ENCODE results near the gene RAD51AP1. TPM values are rescaled to one million over a fixed set of nuclear protein-coding genes. Genes with fewer than 3 reads are reported as not detected.

Gene RAD51AP1
- total and polyA plus RNA-seq, 2 of the 8 experiments (the other 6 are each of a cell fraction or from before 2014, with no cell fraction given), result 29.7 to 48.3 TPM

- H2BK15ac ChIP-seq (ENCODE audit: low read length), result no peak overlapping the region
- no peak overlapping the region for H4K8ac ChIP-seq (ENCODE audit: extremely low read depth, insufficient read depth, low read length)
- no peaks in the 10 kb centered on the region for H3K36me3 ChIP-seq (ENCODE audit: control insufficient read depth in 2 of 4, insufficient read depth in 4 of 4, low read length in 3 of 4)
- POLR2A ChIA-PET (ENCODE audit: partially characterized antibody), result no interaction called here
- no peak for FAIRE-seq
- no peak overlapping the region for H3K14ac ChIP-seq (ENCODE audit: insufficient read length)
- no peak overlapping the region for H3K56ac ChIP-seq (replicated peaks; ENCODE audit: insufficient read length, low read depth, low read length)
- no peaks in the 10 kb centered on the region for H4K20me1 ChIP-seq (replicated peaks in 1 of 2; ENCODE audit: control insufficient read depth in 1 of 2, insufficient read depth in 2 of 2, low read length in 2 of 2)
- no peak overlapping the region for H3K18ac ChIP-seq (ENCODE audit: extremely low read depth, low read length)
- H3K9me3 ChIP-seq (ENCODE audit: insufficient read depth in 2 of 2, low read depth in 1 of 2, low read length in 1 of 2), result no peaks in the 10 kb centered on the region
- H3K27ac ChIP-seq (ENCODE audit: low read depth, low read length), result no peak overlapping the region
- no peaks in the 10 kb centered on the region for H3K79me1 ChIP-seq (ENCODE audit: low read depth, low read length)
- no peak overlapping the region for H2BK120ac ChIP-seq (replicated peaks; ENCODE audit: low read depth, low read length)
- no peak overlapping the region for H4K91ac ChIP-seq (replicated peaks; ENCODE audit: insufficient read length, low read length)
- peaks cover 0 to 15% (median 14%) of the 10 kb centered on the region in 4 experiments; a peak in 6 of 7 replicates for H3K27me3 ChIP-seq (replicated peaks in 1 of 4; ENCODE audit: control insufficient read depth in 3 of 4, extremely low read depth in 1 of 4, insufficient read depth in 3 of 4, low read length in 3 of 4)
- H3K23ac ChIP-seq (ENCODE audit: insufficient read length), result no peak overlapping the region
- no peak overlapping the region for H3K4me2 ChIP-seq (ENCODE audit: insufficient read depth in 1 of 2, low read depth in 2 of 2, low read length in 2 of 2)
- H2BK12ac ChIP-seq (ENCODE audit: low read depth, low read length), result no peak overlapping the region
- WGBS, 2 experiments (ENCODE audit: extremely low coverage in 1 of 2, insufficient coverage in 1 of 2, insufficient read length in 1 of 2, insufficient replicate concordance in 2 of 2, low coverage in 1 of 2, low lambda C conversion rate in 2 of 2, missing lambda C conversion rate in 1 of 2), result 88% methylated on average over 2 of the region's 2 CpGs; no CpG with 5 or more reads in 1 of the 2 experiments
- no peak overlapping the region for H2BK20ac ChIP-seq (ENCODE audit: low read length)
- no peaks in the 10 kb centered on the region for H3K79me2 ChIP-seq (ENCODE audit: control insufficient read depth in 1 of 2, insufficient read depth in 2 of 2, low read length in 2 of 2)
- TF ChIP-seq E2F6 (IDR thresholded peaks at IDR 0.05) (no peak), FOSL1 (IDR thresholded peaks at IDR 0.05; ENCODE audit: insufficient read depth, low read depth, low read length) (no peak), SIN3A (conservative IDR thresholded peaks at IDR 0.05 in 1 of 2, IDR thresholded peaks at IDR 0.05 in 1 of 2; ENCODE audit: low read depth in 1 of 2, low read length in 2 of 2) (no peak), NANOG (IDR thresholded peaks at IDR 0.05; ENCODE audit: insufficient read depth, low read depth, low read length, poor library complexity, severe bottlenecking) (no peak), HDAC6 (IDR thresholded peaks at IDR 0.05; ENCODE audit: low read depth, low read length) (no peak)
- no peak overlapping the region for H4K5ac ChIP-seq (ENCODE audit: insufficient read length, low read depth, low read length)
- H3K4me3 ChIP-seq (ENCODE audit: extremely low read depth in 1 of 4, insufficient read depth in 2 of 4, low read depth in 3 of 4, low read length in 4 of 4), result no peak overlapping the region
- DNase-seq (ENCODE audit: low read depth in 1 of 2, low spot score in 2 of 2), result no peak
- H3K23me2 ChIP-seq (ENCODE audit: low read depth, low read length), result peaks cover 4% of the 10 kb centered on the region; the same call in 1 of the 2 replicates
- H2AK5ac ChIP-seq (ENCODE audit: low read depth, low read length), result no peak overlapping the region
- H3K4ac ChIP-seq (replicated peaks; ENCODE audit: insufficient read length, low read depth, low read length), result no peak overlapping the region
- H3K4me1 ChIP-seq (replicated peaks in 1 of 4; ENCODE audit: control insufficient read depth in 3 of 4, insufficient read depth in 4 of 4, low read length in 3 of 4), result peaks cover 2 to 6% (median 4%) of the 10 kb centered on the region in 4 experiments
- CTCF ChIA-PET (ENCODE audit: partially characterized antibody), result no interaction called here
- no peak overlapping the region for H2AFZ ChIP-seq (ENCODE audit: low read length)
- H2BK5ac ChIP-seq (ENCODE audit: low read depth, low read length), result no peak overlapping the region
- H3K9ac ChIP-seq (replicated peaks in 1 of 4; ENCODE audit: extremely low read depth in 1 of 4, low read depth in 3 of 4, low read length in 3 of 4), result no peak overlapping the region
These were observed 27.8 kb downstream of the RAD51AP1 start for GRCh38 chr12:4566474-4566873.
